Measurements from ENCODE around the gene NODAL.

GRCh38 chr10:70391654-70392053 lies 49.8 kb downstream of the NODAL start:
- TF ChIP-seq CTCF (IDR thresholded peaks at IDR 0.05; ENCODE audit: poor library complexity, severe bottlenecking), result no peak
- no peak for TF ChIP-seq EP300 (conservative IDR thresholded peaks at IDR 0.05; ENCODE audit: poor library complexity, severe bottlenecking)
- TF ChIP-seq SMC3 (conservative IDR thresholded peaks at IDR 0.05; ENCODE audit: poor library complexity), result no peak

Measured in neural cell (in vitro differentiated cells).